Left lobe of liver (tissue), 2 donors: ENCODE data around the gene DRD1. TPM values are rescaled to one million over a fixed set of nuclear protein-coding genes. Genes with fewer than 3 reads are reported as not detected.

Experiments used
- ATAC-seq: fragments of 200-7000 bp; cut with Tn5 transposase; one replicate; pipeline ENCODE4 v1.9.1; 2020; ENCODE audit warnings: mild to moderate bottlenecking, moderate library complexity
- DNase-seq: peaks from one replicate; pipeline ENCODE4 v3.0.0-alpha.2; 2020; ENCODE audit warnings: low spot score
- total RNA-seq: library from RNA; stranded (reverse); gene quantifications from one replicate; pipeline ENCODE4 v1.2.1, GENCODE V29; 2021
- donor health status: DM: no; HTN: no; CAD: no; lungs with moderate emphysema.
- donor health status: DM: no; HTN: yes; CAD: no.

Gene DRD1
- total RNA-seq: 0.13 TPM

DNA sequence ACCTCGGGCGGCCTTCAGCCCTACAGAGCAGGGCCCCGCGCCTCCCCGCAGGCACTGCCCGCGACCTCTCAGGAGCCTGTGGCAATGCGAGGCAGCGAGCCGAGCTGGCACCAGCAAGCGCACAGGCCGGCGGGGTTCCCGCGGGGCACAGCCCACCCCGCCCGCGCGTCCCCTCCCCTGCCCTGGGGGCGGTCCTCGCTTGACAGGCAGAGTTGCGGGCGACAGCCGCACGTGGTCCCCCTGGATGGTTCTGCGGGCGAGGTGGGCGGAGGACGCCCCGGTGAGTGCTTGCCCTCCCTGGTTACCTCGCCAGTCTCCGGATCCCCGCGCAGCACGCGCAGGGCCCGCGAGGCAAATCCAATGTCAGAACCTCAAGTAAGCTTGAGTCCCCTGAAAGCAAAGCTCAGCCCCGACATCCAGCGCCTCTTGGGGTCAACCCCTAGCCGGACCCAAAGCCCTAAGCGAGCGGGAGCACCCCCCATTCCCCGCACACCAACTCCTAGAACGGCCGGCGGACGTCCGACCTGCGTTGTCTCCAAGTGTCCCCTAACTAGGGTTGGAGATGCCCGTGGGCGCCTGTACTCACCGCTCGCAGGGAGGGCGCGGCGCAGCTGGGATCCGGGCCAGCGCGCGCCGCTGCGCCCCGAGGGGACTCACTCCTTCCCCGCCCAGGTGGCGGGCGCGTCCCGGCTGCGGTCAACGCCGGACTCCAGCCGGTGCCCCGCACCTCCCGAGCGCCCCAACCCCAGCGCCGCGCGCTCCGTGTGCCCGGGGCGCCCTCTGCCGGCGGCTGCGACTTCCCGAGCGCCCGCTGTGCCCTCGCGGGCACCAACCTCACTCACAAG is at the start of gene DRD1:
DRD1 (minus strand) TSS at position 123 of the 845 bp plus-strand sequence. CDS start 1,083 bp downstream, outside the sequence.
- DNase-seq (peak; percentile 66), ATAC-seq (peak; percentile 90)

DNA sequence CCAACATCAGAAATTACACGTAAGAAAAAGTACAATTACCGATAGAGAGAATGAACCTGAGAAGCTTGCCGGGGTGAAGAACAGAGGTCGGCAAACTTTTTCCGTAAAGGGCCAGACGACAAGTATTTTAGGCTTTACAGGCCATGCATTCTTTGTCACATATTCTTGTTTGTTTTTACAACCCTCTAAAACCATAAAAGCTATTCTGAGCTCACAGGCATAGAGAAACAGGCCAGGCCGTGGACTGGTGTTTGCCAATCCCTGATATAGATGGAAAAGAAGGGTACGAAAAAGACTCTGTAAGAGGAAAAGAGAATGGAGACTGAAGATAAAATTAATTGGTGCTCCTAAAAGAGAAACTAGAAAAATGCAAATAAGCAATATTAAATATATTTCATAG is 49.7 kb upstream of the DRD1 start:
- ATAC-seq (no peak), DNase-seq (no peak)

DNA sequence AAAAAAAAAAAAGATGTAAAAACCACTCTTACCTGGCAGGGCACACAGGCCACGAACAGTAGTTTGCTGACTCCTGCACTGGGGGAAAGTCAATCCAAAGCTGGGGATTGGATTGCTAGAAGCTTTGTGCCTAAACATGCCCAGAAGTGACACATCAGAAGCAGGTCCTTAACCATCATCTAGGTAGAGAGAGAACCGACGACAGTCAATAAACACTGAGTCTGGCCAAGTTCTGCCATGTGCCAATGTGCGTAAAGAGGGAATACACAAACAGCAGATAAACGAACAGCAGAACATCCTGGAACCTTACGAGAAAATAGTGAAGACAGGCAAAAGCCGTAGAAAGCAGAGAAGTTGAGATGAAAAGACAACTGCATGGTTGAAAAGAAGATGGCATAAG is 49.3 kb upstream of the DRD1 start:
- ATAC-seq: peak; percentile 38
- DNase-seq: no peak

DNA sequence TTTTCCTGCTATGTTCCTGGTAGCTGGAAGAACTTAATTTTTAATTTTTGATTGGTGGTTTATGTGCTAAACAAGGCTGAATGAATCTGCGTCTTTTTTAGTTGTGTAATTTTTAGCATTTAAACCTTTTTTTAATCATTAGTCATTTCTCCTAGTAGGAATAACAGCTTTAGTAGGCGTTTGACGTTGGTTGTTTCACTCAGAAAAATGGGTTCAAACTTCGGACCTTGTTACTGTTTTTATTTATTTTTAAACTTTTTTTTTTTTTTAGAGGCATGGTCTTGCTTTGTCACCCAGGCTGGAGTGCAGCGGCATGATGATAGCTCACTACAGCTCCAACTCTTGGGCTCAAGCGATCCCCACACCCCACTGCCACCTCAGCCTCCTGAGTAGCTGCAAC is 47.2 kb upstream of the DRD1 start:
- no peak for ATAC-seq

GRCh38 chr5:175489693-175490443 is 45.9 kb upstream of the DRD1 start:
- peak; percentile 51 for ATAC-seq
- no peak for DNase-seq

More for the DNA sequence above, 47.2 kb upstream of the DRD1 start:
- DNase-seq: no peak

DNA sequence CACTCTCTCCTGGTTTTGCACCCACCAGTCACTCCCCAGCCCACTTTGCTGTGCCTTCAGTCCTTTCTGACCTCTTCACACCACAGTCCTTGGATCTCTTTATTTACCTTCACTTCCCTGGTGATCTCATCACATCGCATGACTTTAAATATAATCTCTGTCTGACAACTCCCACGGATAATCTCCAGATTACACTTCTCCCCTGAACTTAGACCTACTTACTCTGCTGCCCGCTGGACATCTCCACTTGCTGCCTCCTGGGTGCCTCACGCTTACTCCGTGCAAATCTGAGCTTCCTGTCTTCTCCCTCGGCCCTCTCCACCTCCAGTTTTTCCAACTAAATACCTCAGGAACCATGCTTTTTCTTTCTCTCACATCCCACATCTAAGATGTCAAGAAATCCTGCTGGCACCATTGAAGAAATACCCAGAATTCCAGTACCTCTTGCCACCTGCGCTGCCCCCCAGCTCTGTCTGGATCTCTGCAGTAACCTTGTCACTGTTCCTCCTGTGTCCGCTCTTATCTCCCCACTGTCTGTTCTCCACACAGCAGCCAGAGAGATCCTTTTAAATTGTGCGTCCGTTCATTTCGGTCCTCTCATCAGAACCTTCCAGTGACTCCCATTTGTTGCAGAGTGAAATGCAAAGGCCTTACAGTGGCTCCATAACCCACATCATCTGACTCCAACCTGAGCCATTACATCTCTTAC is 43.7 kb upstream of the DRD1 start:
- ATAC-seq: no peak
- no peak for DNase-seq

- ATAC-seq (no peak), DNase-seq (no peak)
Measured at GRCh38 chr5:175485631-175486030, 41.6 kb upstream of the DRD1 start.

- peak; percentile 32 for ATAC-seq
- DNase-seq: no peak
Measured at GRCh38 chr5:175484829-175485228, 40.8 kb upstream of the DRD1 start.

DNA sequence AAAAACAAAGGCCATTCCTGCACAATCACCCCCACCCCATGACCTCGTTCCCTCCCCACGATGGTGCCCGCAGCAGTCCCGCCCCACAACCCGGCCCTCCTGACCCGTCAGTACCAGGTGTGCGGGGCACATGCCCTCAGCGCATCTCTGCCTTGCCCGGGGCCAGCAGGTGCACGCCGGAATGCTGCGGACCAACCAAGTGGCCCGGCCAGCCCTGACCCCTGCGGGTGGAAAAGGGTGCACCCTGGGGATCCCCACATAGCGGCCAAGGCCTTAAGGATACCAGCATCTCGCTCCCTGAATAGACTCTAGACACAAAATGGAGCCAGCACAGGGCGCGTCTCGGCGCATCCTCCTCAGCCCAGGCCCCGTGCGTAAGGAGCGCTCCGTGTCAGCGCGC is 40.3 kb upstream of the DRD1 start:
- ATAC-seq (no peak), DNase-seq (no peak)

- ATAC-seq (no peak), DNase-seq (no peak)
Measured at GRCh38 chr5:175483337-175483736, 39.4 kb upstream of the DRD1 start.

DNA sequence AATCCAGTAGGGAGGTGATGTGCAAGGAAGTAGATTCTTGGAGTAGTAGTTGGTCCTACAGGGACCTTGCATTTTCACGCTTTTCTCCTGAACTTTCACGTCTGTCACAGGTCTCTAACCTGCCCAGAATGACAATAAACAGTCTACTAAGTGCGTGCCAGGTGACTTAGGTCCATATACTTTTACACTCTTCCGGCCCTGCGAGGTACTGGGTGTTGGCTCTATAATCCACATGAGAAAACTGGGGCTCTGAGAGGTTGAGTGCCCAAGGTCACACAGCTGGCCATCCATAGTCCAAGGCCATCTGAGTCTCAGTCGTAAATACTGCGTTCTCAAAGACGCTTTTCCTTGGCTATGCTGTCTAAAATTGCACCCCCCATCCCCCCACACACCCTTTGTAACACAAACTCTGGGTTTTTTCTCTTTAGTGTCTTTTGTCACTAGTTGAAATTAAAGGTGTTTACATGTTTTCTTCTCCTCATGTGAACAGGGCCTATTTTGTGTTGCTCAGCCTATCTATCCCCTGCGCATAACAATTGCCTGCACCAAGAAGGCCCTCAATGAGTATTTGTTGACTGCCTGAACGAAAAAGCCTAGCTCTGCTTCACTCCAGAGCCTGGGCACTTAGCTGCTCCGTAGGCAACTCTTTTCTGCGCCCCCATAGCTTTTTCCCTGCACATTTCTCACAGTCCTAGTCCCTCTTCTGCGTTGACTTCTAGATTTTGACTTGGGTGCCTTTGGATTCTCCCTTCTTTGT is 35.3 kb upstream of the DRD1 start:
- DNase-seq: peak; percentile 51
- peak; percentile 8 for ATAC-seq

- ATAC-seq (peak; percentile 85), DNase-seq (peak; percentile 91)
Measured at GRCh38 chr5:175478384-175479124, 34.6 kb upstream of the DRD1 start, which contains the start of gene SFXN1. TSS of gene SFXN1 (plus strand) at chr5:175478560. CDS start at chr5:175492104, 13,544 bp downstream.

GRCh38 chr5:175478008-175478383 is 34.0 kb upstream of the DRD1 start:
- ATAC-seq (no peak), DNase-seq (no peak)

- DNase-seq (peak; percentile 84), ATAC-seq (peak; percentile 55)
Measured at GRCh38 chr5:175477440-175477839, 33.5 kb upstream of the DRD1 start.

- no peak for DNase-seq
- ATAC-seq: peak; percentile 10
Measured at GRCh38 chr5:175475248-175475647, 31.3 kb upstream of the DRD1 start.

DNA sequence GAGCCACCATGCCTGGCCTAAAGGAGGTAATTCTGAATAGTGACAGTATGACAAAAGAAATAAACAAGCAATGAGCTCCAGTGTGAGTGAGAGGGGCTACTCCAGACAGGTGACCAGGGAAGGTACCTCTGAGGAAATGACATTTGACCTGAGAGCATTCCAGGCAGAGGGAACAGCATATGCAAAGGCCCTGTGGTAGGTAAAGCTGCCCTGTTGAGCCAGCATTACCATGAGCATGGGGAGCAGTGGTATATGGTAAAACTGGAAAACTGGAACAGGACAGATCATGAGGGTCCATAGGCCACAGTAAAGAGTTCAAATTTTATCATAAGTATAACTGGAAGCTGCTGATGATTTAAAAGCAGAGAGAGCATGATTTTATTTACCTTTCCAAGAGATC is 28.4 kb upstream of the DRD1 start:
- no peak for ATAC-seq
- DNase-seq: no peak

GRCh38 chr5:175471628-175472027 is 27.6 kb upstream of the DRD1 start:
- ATAC-seq (no peak), DNase-seq (no peak)

DNA sequence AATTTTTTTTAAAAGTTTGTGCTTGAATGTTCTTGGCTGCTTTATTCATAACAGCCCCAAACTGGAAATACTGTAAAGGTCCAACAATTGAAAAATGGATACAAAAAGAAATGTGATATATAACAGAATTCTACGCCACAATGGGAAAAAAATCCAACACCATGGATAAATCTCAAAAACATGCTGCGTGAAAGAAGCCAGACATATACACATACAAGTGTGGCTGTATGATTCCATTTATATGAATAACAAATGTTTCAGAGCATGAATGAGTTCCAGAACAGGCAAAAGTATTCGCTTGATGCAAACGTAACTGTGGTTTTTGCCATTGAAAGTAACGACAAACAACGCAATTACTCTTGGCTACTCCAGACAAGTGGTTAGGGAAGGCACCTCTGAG is 27.2 kb upstream of the DRD1 start:
- DNase-seq: no peak
- no peak for ATAC-seq

DNA sequence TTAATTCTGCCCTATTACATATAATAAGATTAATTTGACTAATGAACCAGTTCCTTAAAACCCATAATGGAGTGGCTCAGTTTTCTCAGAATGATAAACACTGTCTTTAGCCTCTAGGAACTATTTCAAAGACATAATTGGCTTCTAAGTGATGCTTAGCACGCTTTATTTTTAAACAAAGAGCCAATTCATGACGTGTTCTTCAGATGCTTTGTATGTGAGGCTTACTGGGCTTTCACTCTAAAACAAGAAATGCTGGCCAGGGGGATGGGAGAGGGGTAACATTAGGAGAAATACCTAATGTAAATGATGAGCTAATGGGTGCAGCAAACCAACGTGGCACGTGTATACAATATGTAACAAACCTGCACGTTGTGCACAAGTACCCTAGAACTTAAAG is 26.8 kb upstream of the DRD1 start:
- DNase-seq (no peak), ATAC-seq (no peak)

GRCh38 chr5:175469916-175470315 is 25.9 kb upstream of the DRD1 start:
- DNase-seq: no peak
- no peak for ATAC-seq
